ENCODE data around the gene SLF2.

SLF2 gene

DNA sequence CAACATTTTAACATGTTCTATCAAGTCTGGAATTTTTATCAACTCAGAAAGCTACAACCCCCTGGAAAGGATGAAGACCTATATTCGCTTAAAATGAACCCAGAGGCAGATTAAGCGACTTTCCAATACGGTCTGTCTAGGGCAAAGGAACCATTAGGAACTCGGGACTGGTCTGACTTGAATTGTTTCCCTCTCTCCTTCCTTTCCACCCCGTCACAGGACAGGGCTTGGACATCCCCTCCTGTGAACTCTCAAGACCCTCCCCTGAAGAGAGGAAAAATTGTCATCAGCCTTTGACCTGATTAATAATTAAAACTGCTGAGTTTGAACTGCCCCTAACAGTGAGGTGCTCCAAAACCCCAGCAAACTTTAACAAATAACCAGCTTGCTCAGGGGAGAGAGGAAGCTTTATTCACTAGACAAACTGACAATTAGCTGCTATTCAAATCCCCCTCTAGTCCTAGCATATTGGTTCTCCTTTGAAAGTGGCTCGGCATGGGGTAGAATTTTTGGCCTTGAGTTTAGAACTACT is 22.6 kb upstream of the SLF2 start:
- H3K79me2 ChIP-seq (ENCODE audit: low read length), result no peaks in the 10 kb centered on the region
- no peak overlapping the region for H3K27ac ChIP-seq (ENCODE audit: low read length)
- peaks cover 84% of the 10 kb centered on the region for H3K27me3 ChIP-seq (replicated peaks; ENCODE audit: insufficient read depth, low read length)
- no peak overlapping the region for H3K9ac ChIP-seq (ENCODE audit: low read length)
- no peaks in the 10 kb centered on the region for H3F3A ChIP-seq (ENCODE audit: insufficient read depth, low read length)
- H3K4me2 ChIP-seq (ENCODE audit: low read depth, low read length), result no peak overlapping the region
- DNase-seq, result no peak
- H3K4me1 ChIP-seq (ENCODE audit: low read length), result no peaks in the 10 kb centered on the region
- TF ChIP-seq EZH2phosphoT487 (IDR thresholded peaks at IDR 0.05; ENCODE audit: low read length), result no peak
- TF ChIP-seq, protein P1, sequence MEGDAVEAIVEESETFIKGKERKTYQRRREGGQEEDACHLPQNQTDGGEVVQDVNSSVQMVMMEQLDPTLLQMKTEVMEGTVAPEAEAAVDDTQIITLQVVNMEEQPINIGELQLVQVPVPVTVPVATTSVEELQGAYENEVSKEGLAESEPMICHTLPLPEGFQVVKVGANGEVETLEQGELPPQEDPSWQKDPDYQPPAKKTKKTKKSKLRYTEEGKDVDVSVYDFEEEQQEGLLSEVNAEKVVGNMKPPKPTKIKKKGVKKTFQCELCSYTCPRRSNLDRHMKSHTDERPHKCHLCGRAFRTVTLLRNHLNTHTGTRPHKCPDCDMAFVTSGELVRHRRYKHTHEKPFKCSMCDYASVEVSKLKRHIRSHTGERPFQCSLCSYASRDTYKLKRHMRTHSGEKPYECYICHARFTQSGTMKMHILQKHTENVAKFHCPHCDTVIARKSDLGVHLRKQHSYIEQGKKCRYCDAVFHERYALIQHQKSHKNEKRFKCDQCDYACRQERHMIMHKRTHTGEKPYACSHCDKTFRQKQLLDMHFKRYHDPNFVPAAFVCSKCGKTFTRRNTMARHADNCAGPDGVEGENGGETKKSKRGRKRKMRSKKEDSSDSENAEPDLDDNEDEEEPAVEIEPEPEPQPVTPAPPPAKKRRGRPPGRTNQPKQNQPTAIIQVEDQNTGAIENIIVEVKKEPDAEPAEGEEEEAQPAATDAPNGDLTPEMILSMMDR (IDR thresholded peaks at IDR 0.05; ENCODE audit: low read length), result no peak
- TF ChIP-seq EZH2 (optimal IDR thresholded peaks at IDR 0.05; ENCODE audit: low read depth, low read length), result no peak
- H3K36me3 ChIP-seq (replicated peaks; ENCODE audit: insufficient read depth, low read length), result no peaks in the 10 kb centered on the region
- H2AFZ ChIP-seq (ENCODE audit: low read length), result no peak overlapping the region
- no peaks in the 10 kb centered on the region for H3K9me2 ChIP-seq (replicated peaks; ENCODE audit: insufficient read depth, low read length)
- no peaks in the 10 kb centered on the region for H3K9me3 ChIP-seq (replicated peaks; ENCODE audit: insufficient read depth, low read length)
- H4K20me1 ChIP-seq (ENCODE audit: insufficient read depth, low read length), result no peaks in the 10 kb centered on the region
- no peak overlapping the region for H3K4me3 ChIP-seq (ENCODE audit: low read length)

DNA sequence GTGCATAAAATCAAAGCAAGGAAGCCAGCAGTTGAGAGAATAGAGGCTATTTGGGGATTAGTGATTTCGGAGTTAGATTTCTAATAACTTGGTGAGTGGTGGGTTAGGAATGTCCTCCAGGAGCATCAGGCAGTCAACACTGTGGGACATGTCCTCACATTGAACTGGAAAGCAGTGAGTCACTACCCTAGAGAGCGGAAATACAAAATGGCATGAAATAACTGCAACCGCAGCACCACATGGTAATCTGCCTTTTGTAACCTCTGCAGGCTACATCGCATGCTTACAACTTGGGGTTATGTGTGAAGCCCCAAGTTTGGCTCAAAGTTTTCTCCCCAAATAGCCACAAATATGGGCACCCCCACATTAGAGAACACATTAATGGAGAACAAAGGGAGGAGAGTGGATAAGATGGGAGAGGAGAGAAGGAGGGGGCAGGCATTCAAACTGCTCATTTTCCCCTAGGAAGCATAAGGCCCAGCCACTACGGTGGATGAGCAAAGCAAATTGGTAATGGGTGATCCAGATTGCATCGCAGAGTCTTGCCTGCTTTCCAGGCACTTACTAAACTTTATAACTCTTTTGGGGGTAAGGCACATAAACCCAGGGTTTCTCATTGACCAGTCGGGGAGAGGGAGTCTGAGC is 22.0 kb upstream of the SLF2 start:
- Histone ChIP-seq H3K79me2 (ENCODE audit: low read length) (no peaks in the 10 kb centered on the region), H3K27ac (ENCODE audit: low read length) (no peak overlapping the region), H3K4me2 (ENCODE audit: low read depth, low read length) (no peak overlapping the region), H3K36me3 (replicated peaks; ENCODE audit: insufficient read depth, low read length) (no peaks in the 10 kb centered on the region), H3K9ac (ENCODE audit: low read length) (no peak overlapping the region), H4K20me1 (ENCODE audit: insufficient read depth, low read length) (no peaks in the 10 kb centered on the region), H2AFZ (ENCODE audit: low read length) (no peak overlapping the region), H3K27me3 (replicated peaks; ENCODE audit: insufficient read depth, low read length) (peaks cover 90% of the 10 kb centered on the region), H3K9me3 (replicated peaks; ENCODE audit: insufficient read depth, low read length) (no peaks in the 10 kb centered on the region), H3K9me2 (replicated peaks; ENCODE audit: insufficient read depth, low read length) (no peaks in the 10 kb centered on the region), H3K4me1 (ENCODE audit: low read length) (no peaks in the 10 kb centered on the region), H3F3A (ENCODE audit: insufficient read depth, low read length) (no peaks in the 10 kb centered on the region), H3K4me3 (ENCODE audit: low read length) (no peak overlapping the region)
- no peak for DNase-seq
- no peak for TF ChIP-seq EZH2phosphoT487 (IDR thresholded peaks at IDR 0.05; ENCODE audit: low read length)
- TF ChIP-seq, protein P1 (IDR thresholded peaks at IDR 0.05; ENCODE audit: low read length), result no peak
- TF ChIP-seq EZH2 (optimal IDR thresholded peaks at IDR 0.05; ENCODE audit: low read depth, low read length), result no peak

DNA sequence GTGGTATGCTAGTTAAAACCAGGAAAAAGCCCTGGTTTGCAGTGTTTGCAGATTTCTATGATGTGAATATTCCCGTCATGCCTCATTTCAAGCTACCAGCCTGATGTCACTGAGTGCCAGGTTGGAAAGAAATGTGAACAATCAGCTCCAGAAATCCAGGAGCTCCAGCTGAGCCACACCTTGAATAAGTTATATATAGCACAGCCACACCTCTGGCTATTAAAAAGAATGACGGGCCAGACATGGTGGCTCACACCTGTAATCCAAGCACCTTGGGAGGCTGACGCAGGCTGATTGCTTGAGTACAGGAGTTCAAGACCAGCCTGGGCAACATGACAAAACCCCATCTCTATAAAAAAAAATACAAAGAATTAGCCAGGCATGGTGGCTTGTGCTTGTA is 18.7 kb upstream of the SLF2 start:
- H2AFZ ChIP-seq (ENCODE audit: low read length), result no peak overlapping the region
- H3K4me1 ChIP-seq (ENCODE audit: low read length), result no peaks in the 10 kb centered on the region
- no peaks in the 10 kb centered on the region for H3K36me3 ChIP-seq (replicated peaks; ENCODE audit: insufficient read depth, low read length)
- H3K27ac ChIP-seq (ENCODE audit: low read length), result no peak overlapping the region
- no peaks in the 10 kb centered on the region for H4K20me1 ChIP-seq (ENCODE audit: insufficient read depth, low read length)
- H3K9me2 ChIP-seq (replicated peaks; ENCODE audit: insufficient read depth, low read length), result no peaks in the 10 kb centered on the region
- H3K27me3 ChIP-seq (replicated peaks; ENCODE audit: insufficient read depth, low read length), result peaks cover 65% of the 10 kb centered on the region
- H3F3A ChIP-seq (ENCODE audit: insufficient read depth, low read length), result no peaks in the 10 kb centered on the region
- H3K9me3 ChIP-seq (replicated peaks; ENCODE audit: insufficient read depth, low read length), result no peaks in the 10 kb centered on the region
- no peak for DNase-seq
- no peak overlapping the region for H3K4me2 ChIP-seq (ENCODE audit: low read depth, low read length)
- no peak overlapping the region for H3K4me3 ChIP-seq (ENCODE audit: low read length)
- no peak overlapping the region for H3K9ac ChIP-seq (ENCODE audit: low read length)
- no peaks in the 10 kb centered on the region for H3K79me2 ChIP-seq (ENCODE audit: low read length)
- TF ChIP-seq EZH2 (optimal IDR thresholded peaks at IDR 0.05; ENCODE audit: low read depth, low read length) (no peak), EZH2phosphoT487 (IDR thresholded peaks at IDR 0.05; ENCODE audit: low read length) (no peak)
- TF ChIP-seq, protein P1 (IDR thresholded peaks at IDR 0.05; ENCODE audit: low read length), result no peak
